HG03469 (cell line): Measurements from ENCODE around the gene KLF1.

Experiments
- ATAC-seq: cut with Tn5 transposase; IDR thresholded peaks from one replicate; pipeline ENCODE4 v1.9.1; 2021; ENCODE audit warnings: mild to moderate bottlenecking, moderate library complexity, moderate number of reproducible peaks; ENCODE audit not compliant: unreplicated experiment

KLF1 gene

DNA sequence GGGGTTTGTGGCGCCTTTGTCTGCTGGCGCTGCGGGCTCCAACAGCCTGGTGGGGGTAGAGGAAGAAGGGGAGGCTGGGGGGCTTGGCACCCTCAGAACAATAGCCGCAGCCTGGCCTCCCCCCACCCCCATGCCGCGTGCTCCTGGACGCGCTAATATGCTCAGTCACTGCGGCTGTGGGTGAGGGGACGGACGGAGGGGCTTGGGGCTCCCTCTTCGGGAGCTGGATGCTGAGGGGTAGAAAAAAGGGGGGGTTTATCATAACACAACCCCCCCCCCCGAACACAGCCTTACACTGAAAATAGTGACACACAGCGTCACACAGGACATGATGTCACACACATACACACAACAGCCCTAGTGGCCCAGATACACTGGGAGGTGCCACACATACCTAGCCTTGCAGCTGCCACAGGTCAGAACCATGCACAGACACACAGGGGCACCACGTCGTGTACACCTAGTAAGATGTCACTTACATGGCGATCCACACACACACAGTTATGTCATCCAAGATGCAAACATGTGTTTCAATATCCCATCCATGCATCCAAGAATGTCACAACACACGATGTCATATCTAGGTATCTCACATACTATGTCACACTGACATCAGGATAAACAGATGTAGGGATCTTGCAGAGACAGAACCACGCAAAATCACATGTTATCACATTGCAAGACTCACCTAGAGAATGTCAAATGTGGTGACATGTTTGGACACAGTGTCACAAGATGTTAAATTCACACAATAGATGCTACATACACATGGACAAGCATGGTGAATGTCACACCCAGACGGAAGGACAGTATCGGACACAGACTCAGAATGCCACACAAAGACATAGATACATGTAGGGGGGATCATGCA lies 47.9 kb downstream of the KLF1 start:
- no peak for ATAC-seq

DNA sequence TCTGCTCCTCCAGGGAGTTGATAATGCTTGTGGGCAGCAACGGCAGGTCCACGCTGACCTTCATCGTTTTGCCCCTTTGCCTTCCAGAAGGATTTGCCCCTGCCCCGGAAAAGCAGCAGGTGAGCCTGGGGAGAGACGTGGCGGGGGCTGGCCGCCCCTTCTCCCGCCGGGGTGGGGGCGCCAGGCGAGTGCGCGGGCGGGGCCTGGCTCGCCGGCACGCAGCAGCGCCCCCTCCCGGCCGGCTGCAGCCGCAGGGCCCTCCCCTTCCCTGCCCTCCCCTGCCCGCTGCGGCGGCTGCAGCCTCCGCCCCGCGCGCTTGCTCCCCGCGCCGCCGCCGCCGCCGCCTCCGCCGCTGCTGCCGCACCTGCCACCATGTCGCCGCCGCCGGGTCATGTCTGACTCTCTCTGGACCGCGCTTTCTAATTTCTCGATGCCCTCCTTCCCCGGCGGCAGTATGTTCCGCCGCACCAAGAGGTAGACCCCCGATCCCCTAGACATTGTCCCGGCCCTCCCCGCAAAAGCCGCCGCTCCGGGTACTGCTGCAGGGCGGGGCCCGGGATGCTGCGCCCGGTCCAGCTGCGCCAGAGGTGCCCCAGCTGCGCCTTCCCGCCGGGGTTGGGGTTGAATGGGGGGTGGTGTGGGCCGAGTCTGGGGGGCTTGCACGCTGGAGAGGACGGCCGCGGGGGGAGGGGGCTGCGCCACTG lies 48.7 kb downstream of the KLF1 start, which contains the start of gene MAST1:
Gene MAST1 (plus strand): TSS at position 334 of the 704 bp plus-strand sequence. CDS start 58 bp downstream, at position 392.
- ATAC-seq, result no peak

DNA sequence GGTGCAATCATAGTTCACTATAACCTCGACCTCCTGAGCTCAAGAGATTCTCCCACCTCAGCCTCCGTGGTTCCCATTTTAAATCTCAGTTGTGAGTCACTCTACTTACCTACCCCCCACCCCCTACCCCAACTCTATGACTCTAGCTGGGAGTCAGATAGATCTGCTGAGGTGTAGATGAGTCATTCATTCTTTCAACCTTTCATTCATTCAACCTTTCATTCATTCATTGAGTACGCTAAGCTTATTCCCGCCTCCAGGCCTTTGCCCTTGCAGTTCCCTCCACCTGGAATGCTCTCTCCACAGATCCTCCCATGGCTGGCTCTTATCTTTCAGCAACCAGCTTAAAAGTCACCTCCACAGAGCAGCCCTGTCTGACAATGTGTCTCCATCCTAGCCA lies 49.8 kb downstream of the KLF1 start:
- ATAC-seq, result no peak

DNA sequence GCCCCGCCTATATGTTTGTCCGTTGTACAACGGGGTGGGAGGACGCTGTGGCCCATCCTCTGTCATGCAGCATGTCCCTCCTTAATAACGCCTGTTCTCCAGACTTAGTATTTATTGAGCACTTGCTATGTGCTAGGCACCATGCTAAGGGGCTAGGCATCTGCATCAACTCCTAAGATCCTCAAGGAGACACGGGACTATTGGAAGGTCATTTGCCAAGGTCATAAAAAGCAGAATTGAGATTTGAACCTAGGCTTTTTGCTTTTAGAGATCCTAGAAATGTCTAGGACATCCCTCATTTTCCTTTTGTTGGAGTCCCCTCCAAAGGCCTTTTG lies 50.5 kb downstream of the KLF1 start:
- ATAC-seq, result no peak

DNA sequence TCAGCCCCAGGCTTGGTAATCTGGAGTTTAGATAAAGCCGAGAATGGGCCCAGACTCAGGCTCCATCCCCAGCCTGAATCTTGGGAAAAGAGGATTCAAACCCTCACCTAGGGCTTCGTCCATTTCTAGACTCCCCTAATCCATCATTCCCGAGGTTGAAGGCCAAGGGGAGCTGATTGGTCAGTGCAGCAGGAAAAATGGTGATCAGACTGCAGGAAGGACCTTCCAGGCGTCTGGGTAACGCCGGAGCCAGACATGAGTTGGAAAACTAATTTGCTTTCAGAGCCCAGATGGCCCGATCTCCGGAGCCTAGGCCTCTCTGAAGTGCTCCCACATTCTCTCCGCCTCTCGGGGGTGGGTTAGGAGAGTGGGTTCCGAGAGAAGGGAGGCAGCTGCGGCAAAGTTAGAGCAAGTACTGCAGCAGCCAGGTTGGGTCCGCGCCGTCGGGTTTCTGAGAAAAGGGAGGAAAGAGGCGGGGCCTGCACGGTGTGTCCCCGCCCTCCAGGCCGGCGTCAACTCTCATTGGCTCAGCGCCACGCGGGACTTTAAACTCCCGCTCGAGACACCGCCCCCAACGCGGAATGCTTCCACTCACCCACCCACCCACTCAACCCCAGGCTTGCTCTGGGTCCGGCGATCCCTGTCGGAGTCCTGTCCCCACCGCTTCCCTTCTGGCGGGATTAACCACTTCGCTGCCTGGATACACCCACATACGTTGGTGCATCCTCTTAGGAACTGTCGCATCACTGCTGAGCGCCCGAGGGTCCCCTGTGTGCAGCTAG lies 51.8 kb downstream of the KLF1 start:
- ATAC-seq, result no peak

DNA sequence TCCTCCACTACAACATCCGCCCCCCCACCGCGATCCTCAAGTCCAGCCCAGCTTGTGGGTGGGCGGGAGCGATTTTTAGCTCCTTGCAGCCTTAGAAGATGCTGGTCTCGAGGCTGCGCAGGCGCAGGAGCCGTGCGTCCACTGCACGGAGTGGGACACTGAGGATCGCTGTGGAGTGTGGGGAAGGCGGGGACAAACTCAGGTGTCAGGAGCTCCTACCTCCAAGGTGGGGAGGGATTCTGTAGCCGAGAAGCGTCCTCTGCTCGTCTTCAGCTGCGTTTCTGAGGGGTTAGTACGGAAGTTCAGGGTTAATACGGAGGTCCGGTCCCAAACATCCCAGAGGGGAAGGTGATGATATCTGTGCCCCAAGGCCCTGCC lies 52.4 kb downstream of the KLF1 start, which contains the start of gene RTBDN:
Gene RTBDN (minus strand): TSS at position 14 of the 378 bp plus-strand sequence. CDS start 4,600 bp downstream, outside the sequence.
- ATAC-seq, result no peak
